ENCODE data around the gene MSANTD2.

The MSANTD2 gene

GRCh38 chr11:124801636-124802312, 1.6 kb upstream of the MSANTD2 start:
- Histone ChIP-seq H3K79me2 (ENCODE audit: control insufficient read depth, low read length) (peaks cover 40% of the 10 kb centered on the region), H3K4me2 (ENCODE audit: low read length) (no peak overlapping the region), H3K36me3 (ENCODE audit: control insufficient read depth, low read length) (peaks cover 4% of the 10 kb centered on the region)

GRCh38 chr11:124801014-124801413, 808 bp upstream of the MSANTD2 start:
- Histone ChIP-seq H3K4me1 (ENCODE audit: control insufficient read depth, low read length) (peaks cover 25% of the 10 kb centered on the region), H3K79me2 (ENCODE audit: control insufficient read depth, low read length) (peaks cover 47% of the 10 kb centered on the region), H3F3A (ENCODE audit: control insufficient read depth, insufficient read depth) (no peaks in the 10 kb centered on the region), H3K36me3 (ENCODE audit: control insufficient read depth, low read length) (peaks cover 4% of the 10 kb centered on the region), H3K27ac (ENCODE audit: low read depth, low read length) (peak overlapping the region; percentile 78), H3K4me2 (ENCODE audit: low read length) (peak overlapping the region; percentile 80), H3K27me3 (ENCODE audit: control insufficient read depth, low read length) (no peaks in the 10 kb centered on the region), H3K9me3 (ENCODE audit: control insufficient read depth, insufficient read depth, low read length) (no peaks in the 10 kb centered on the region), H4K20me1 (ENCODE audit: control insufficient read depth, insufficient read depth, low read depth, low read length) (peaks cover 6% of the 10 kb centered on the region; the same call in 1 of the 2 replicates), H3K4me3 (ENCODE audit: low read length) (peak overlapping the region; percentile 94), H3K9me2 (replicated peaks; ENCODE audit: control insufficient read depth, low read length) (no peaks in the 10 kb centered on the region)
- TF ChIP-seq CTCF (IDR thresholded peaks at IDR 0.05; ENCODE audit: low read depth, low read length, poor library complexity, severe bottlenecking): no peak
- no peak for TF ChIP-seq EZH2phosphoT487 (IDR thresholded peaks at IDR 0.05; ENCODE audit: borderline replicate concordance, low read length)

More at GRCh38 chr11:124801636-124802312, 1.6 kb upstream of the MSANTD2 start:
- no peaks in the 10 kb centered on the region for H3K9me3 ChIP-seq (ENCODE audit: control insufficient read depth, insufficient read depth, low read length)
- H3K4me1 ChIP-seq (ENCODE audit: control insufficient read depth, low read length): peaks cover 25% of the 10 kb centered on the region
- H3K9me2 ChIP-seq (replicated peaks; ENCODE audit: control insufficient read depth, low read length): no peaks in the 10 kb centered on the region
- no peak for TF ChIP-seq EZH2phosphoT487 (IDR thresholded peaks at IDR 0.05; ENCODE audit: borderline replicate concordance, low read length)
- TF ChIP-seq CTCF (IDR thresholded peaks at IDR 0.05; ENCODE audit: low read depth, low read length, poor library complexity, severe bottlenecking): no peak
- H3F3A ChIP-seq (ENCODE audit: control insufficient read depth, insufficient read depth): no peaks in the 10 kb centered on the region
- H4K20me1 ChIP-seq (ENCODE audit: control insufficient read depth, insufficient read depth, low read depth, low read length): peaks cover 6% of the 10 kb centered on the region; the same call in 1 of the 2 replicates
- no peak overlapping the region for H3K27ac ChIP-seq (ENCODE audit: low read depth, low read length)
- no peak overlapping the region for H3K4me3 ChIP-seq (ENCODE audit: low read length)
- no peaks in the 10 kb centered on the region for H3K27me3 ChIP-seq (ENCODE audit: control insufficient read depth, low read length)

GRCh38 chr11:124799348-124800225, 619 bp downstream of the MSANTD2 start:
- Histone ChIP-seq H3K79me2 (ENCODE audit: control insufficient read depth, low read length) (peaks cover 60% of the 10 kb centered on the region), H4K20me1 (ENCODE audit: control insufficient read depth, insufficient read depth, low read depth, low read length) (peaks cover 6% of the 10 kb centered on the region; the same call in 1 of the 2 replicates)

More at GRCh38 chr11:124799348-124800225, 619 bp downstream of the MSANTD2 start:
- H3K9me2 ChIP-seq (replicated peaks; ENCODE audit: control insufficient read depth, low read length): no peaks in the 10 kb centered on the region
- no peaks in the 10 kb centered on the region for H3K27me3 ChIP-seq (ENCODE audit: control insufficient read depth, low read length)
- no peak for TF ChIP-seq CTCF (IDR thresholded peaks at IDR 0.05; ENCODE audit: low read depth, low read length, poor library complexity, severe bottlenecking)
- TF ChIP-seq EZH2phosphoT487 (IDR thresholded peaks at IDR 0.05; ENCODE audit: borderline replicate concordance, low read length): no peak
- peak overlapping the region; percentile 94 for H3K4me3 ChIP-seq (ENCODE audit: low read length)
- H3K27ac ChIP-seq (ENCODE audit: low read depth, low read length): peak overlapping the region; percentile 78
- peak overlapping the region; percentile 80 for H3K4me2 ChIP-seq (ENCODE audit: low read length)
- H3F3A ChIP-seq (ENCODE audit: control insufficient read depth, insufficient read depth): 0 out of 2 replicates have a peak, but pooled peaks cover 2% of the 10 kb centered on the region
- H3K36me3 ChIP-seq (ENCODE audit: control insufficient read depth, low read length): peaks cover 4% of the 10 kb centered on the region
- H3K9me3 ChIP-seq (ENCODE audit: control insufficient read depth, insufficient read depth, low read length): no peaks in the 10 kb centered on the region
- peaks cover 25% of the 10 kb centered on the region for H3K4me1 ChIP-seq (ENCODE audit: control insufficient read depth, low read length)

Measured in DOHH2 (cell line).